Measurements from ENCODE around the gene KICS2. TPM values are rescaled to one million over a fixed set of nuclear protein-coding genes. Genes with fewer than 3 reads are reported as not detected.

Gene KICS2
- total RNA-seq, 1 experiment from 2014 or later = 12.1 TPM

DNA sequence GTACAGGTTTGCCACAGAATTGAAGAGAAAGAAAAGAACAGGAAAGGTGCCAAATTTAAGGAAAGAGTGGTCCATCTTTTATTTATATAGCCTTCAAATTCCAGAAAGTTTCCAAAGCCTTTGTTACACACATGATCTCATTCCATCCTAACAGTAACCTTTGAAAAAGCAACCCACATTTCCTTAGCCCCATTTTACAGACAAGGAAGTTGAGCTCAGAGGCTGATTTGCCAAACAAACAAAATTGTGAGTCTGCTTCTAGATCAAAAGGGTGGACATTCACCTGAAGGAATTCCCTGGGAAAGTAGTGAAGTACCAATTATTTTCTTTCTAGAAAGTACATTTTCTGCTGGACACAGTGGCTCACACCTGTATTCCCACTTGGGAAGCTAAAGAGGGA is 32.0 kb downstream of the KICS2 start:
- no peaks in the 10 kb centered on the region for H3K79me2 ChIP-seq (ENCODE audit: low read depth)
- TF ChIP-seq, protein P1, sequence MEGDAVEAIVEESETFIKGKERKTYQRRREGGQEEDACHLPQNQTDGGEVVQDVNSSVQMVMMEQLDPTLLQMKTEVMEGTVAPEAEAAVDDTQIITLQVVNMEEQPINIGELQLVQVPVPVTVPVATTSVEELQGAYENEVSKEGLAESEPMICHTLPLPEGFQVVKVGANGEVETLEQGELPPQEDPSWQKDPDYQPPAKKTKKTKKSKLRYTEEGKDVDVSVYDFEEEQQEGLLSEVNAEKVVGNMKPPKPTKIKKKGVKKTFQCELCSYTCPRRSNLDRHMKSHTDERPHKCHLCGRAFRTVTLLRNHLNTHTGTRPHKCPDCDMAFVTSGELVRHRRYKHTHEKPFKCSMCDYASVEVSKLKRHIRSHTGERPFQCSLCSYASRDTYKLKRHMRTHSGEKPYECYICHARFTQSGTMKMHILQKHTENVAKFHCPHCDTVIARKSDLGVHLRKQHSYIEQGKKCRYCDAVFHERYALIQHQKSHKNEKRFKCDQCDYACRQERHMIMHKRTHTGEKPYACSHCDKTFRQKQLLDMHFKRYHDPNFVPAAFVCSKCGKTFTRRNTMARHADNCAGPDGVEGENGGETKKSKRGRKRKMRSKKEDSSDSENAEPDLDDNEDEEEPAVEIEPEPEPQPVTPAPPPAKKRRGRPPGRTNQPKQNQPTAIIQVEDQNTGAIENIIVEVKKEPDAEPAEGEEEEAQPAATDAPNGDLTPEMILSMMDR (conservative IDR thresholded peaks at IDR 0.05) = no peak
- TF ChIP-seq EZH2 (IDR thresholded peaks at IDR 0.05; ENCODE audit: low read depth) = no peak
- no peak overlapping the region for H3K27ac ChIP-seq
- POLR2A ChIA-PET (ENCODE audit: unreplicated experiment) = no interaction called here
- peaks cover 32% of the 10 kb centered on the region for H3K4me1 ChIP-seq (replicated peaks; ENCODE audit: insufficient read depth)
- DNase-seq = no peak
- H3K4me3 ChIP-seq = no peak overlapping the region
- peaks cover 21% of the 10 kb centered on the region for H3F3A ChIP-seq (ENCODE audit: insufficient read depth, low read depth)
- CTCF ChIA-PET = no interaction called here
- H3K4me2 ChIP-seq = no peak overlapping the region
- intact Hi-C loops (cut with micrococcal nuclease; ENCODE audit: unreplicated experiment) = no loop called here
- BruUV-seq (replicated peaks) = no TSS peak
- no peaks in the 10 kb centered on the region; the same call in 1 of the 2 replicates for H3K9me2 ChIP-seq (ENCODE audit: insufficient read depth)
- H2AFZ ChIP-seq = no peak overlapping the region
- H4K20me1 ChIP-seq (ENCODE audit: insufficient read depth) = no peaks in the 10 kb centered on the region
- no peaks in the 10 kb centered on the region for H3K27me3 ChIP-seq (ENCODE audit: insufficient read depth, low read depth)
- peaks cover 9% of the 10 kb centered on the region; the same call in 1 of the 2 replicates for H3K36me3 ChIP-seq (ENCODE audit: low read depth)
- H3K9me3 ChIP-seq (ENCODE audit: insufficient read depth, low read depth) = no peaks in the 10 kb centered on the region

DNA sequence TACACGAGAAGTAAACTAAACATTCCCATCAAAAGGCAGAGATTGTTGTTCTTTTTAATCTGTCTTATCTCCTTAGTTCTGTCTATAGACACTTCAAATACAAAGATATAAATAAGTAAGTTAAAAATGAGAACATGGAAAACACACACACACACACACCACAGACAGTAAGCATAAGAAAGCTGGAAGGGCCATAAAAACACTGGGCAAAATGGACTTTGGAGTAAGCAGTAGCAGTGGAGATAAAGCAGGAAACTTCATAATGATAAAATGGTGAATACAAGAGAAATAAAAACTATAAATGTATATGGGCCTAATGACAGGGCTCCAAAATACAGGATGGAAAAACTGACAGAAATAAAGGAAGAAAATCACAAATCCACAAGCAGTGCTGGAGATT is 32.6 kb downstream of the KICS2 start:
- no peaks in the 10 kb centered on the region for H4K20me1 ChIP-seq (ENCODE audit: insufficient read depth)
- TF ChIP-seq, protein P1 (conservative IDR thresholded peaks at IDR 0.05) = no peak
- no peak for TF ChIP-seq EZH2 (IDR thresholded peaks at IDR 0.05; ENCODE audit: low read depth)
- H3F3A ChIP-seq (ENCODE audit: insufficient read depth, low read depth) = peaks cover 21% of the 10 kb centered on the region
- ChIA-PET CTCF (no interaction called here), POLR2A (ENCODE audit: unreplicated experiment) (no interaction called here)
- no peaks in the 10 kb centered on the region for H3K27me3 ChIP-seq (ENCODE audit: insufficient read depth, low read depth)
- H3K79me2 ChIP-seq (ENCODE audit: low read depth) = no peaks in the 10 kb centered on the region
- H3K4me3 ChIP-seq = no peak overlapping the region
- peaks cover 4% of the 10 kb centered on the region; the same call in 1 of the 2 replicates for H3K9me3 ChIP-seq (ENCODE audit: insufficient read depth, low read depth)
- no peak for DNase-seq
- BruUV-seq (replicated peaks) = no TSS peak
- H3K9me2 ChIP-seq (ENCODE audit: insufficient read depth) = no peaks in the 10 kb centered on the region; the same call in 1 of the 2 replicates
- no peak overlapping the region for H3K27ac ChIP-seq
- H2AFZ ChIP-seq = no peak overlapping the region
- H3K4me2 ChIP-seq = no peak overlapping the region
- H3K36me3 ChIP-seq (ENCODE audit: low read depth) = peaks cover 9% of the 10 kb centered on the region; the same call in 1 of the 2 replicates
- intact Hi-C loops (cut with micrococcal nuclease; ENCODE audit: unreplicated experiment) = loop anchor here (10.0 kb wide), 1 partner anchor 275 kb away; no protein-coding TSS in a partner anchor
- H3K4me1 ChIP-seq (replicated peaks; ENCODE audit: insufficient read depth) = peaks cover 32% of the 10 kb centered on the region

DNA sequence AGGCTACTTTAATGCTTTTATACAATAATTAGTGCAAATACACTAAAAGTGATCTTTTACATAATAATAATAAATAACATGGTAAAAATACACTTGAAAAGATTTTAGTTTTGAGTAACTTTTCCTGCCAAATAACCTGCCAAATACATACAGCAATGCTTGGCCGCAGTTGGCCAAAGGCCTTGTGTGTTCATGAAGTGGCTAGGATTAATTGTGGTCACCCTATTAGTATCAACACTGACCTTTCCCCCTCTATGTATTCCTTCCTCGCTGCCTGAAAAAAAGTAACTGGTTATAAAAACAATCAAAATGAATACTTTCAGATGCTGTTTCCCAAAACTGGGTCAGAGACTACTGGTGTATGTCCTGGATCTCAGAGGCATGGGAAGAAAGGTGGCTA is 34.3 kb downstream of the KICS2 start:
- Histone ChIP-seq H3K36me3 (ENCODE audit: low read depth) (no peaks in the 10 kb centered on the region), H3F3A (ENCODE audit: insufficient read depth, low read depth) (peaks cover 29% of the 10 kb centered on the region), H3K9me2 (ENCODE audit: insufficient read depth) (no peaks in the 10 kb centered on the region; the same call in 1 of the 2 replicates), H3K9me3 (ENCODE audit: insufficient read depth, low read depth) (peaks cover 9% of the 10 kb centered on the region; the same call in 1 of the 2 replicates), H3K4me2 (peak overlapping the region; percentile 73), H3K27ac (peak overlapping the region; percentile 80), H3K79me2 (ENCODE audit: low read depth) (no peaks in the 10 kb centered on the region), H4K20me1 (ENCODE audit: insufficient read depth) (no peaks in the 10 kb centered on the region), H3K4me3 (peak overlapping the region; percentile 32; the same call in 1 of the 2 replicates), H2AFZ (peak overlapping the region; percentile 56), H3K4me1 (replicated peaks; ENCODE audit: insufficient read depth) (peaks cover 37% of the 10 kb centered on the region), H3K27me3 (ENCODE audit: insufficient read depth, low read depth) (no peaks in the 10 kb centered on the region)
- intact Hi-C loops (cut with micrococcal nuclease; ENCODE audit: unreplicated experiment) = loop anchor here (10.0 kb wide), 1 partner anchor 273 kb away; no protein-coding TSS in a partner anchor
- CTCF ChIA-PET = no interaction called here
- DNase-seq = no peak
- POLR2A ChIA-PET (ENCODE audit: unreplicated experiment) = no interaction called here
- no peak for TF ChIP-seq EZH2 (IDR thresholded peaks at IDR 0.05; ENCODE audit: low read depth)
- TF ChIP-seq, protein P1 (conservative IDR thresholded peaks at IDR 0.05) = no peak
- no TSS peak for BruUV-seq (replicated peaks)

Measured in PC-9 (cell line).